Activated CD4-positive, alpha-beta T cell treated with anti-CD3 and anti-CD28 coated beads, Interleukin-10, Interleukin-2, amounts not matched to agents 100 ng/mL and 50 ng/mL, durations not matched to agents 16 hours and 8 hours (primary cell): ENCODE results near the gene ENTHD1.
"Not testable (repeated sequence)": the region's sequence is repeated elsewhere in the genome, so short reads cannot be mapped to it uniquely, and the experiment has no call there.

ENCODE experiments used
- DNase-seq: peaks from one replicate; pipeline ENCODE4 v3.0.0-alpha.2; 2020

The ENTHD1 gene

DNA sequence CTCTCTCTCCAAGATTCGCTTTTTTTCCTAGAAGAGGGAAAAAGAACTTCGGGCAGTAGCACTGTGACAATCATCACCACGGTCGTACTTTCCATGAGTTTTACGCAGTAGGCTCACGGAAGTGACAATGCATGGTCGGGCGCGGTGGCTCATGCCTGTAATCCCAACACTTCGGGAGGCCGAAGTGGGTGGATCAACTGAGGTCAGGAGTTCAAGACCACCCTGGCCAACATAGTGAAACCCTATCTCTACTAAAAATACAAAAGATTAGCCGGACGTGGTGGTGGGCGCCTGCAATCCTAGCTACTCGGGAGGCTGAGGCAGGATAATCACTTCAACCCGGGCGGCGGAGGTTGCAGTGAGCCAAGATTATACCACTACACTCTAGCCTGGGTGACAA lies 30.7 kb upstream of the ENTHD1 start:
- DNase-seq, result no peak

DNA sequence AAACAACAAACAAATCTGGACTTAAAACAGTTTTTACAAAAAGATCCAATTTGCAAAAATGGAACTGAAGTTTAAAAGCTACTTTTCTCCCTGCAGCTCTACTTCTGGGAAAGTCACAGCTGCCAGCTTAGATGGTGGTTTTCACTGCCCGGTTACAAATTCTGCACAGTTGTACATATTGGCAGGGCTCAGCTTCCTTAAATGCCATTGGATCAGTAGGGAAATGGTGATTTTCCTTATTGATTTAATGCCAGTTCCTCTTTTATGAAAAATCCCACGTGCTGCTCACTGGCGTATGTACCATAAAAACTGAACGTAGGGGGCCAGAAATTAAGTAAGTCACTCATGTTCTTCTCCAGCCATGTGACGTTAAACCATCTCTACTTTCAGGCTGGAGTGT lies 30.1 kb upstream of the ENTHD1 start:
- no peak for DNase-seq

DNA sequence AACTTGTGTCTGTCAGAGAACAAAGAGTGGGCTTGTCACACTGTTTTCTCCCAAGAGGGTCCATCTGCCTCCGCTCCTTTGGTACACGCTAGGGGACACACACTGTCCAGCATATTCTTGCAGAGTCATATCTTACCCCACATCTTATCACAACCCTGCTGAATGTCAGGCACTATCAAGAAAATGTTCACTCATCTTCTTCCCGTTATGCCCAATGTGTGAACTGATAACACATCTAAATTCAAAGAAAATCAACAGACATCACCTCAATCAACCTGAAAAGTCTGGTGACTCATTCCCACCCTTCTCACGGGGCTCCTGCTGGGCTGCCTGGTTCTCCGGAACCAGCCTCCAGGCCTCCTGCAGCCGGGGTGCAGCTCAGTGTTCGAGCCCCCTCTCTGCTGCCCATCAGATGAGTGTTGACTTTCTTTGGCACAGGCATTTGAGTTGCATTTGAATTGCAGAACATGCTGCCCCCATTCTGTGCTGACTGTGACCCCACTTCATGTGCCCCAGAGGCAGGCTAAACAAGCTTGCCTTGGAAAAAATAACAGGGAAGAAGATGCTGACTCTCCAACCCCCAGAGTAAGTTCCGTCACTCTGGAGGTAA lies 26.7 kb upstream of the ENTHD1 start:
- peak; percentile 93 for DNase-seq

DNA sequence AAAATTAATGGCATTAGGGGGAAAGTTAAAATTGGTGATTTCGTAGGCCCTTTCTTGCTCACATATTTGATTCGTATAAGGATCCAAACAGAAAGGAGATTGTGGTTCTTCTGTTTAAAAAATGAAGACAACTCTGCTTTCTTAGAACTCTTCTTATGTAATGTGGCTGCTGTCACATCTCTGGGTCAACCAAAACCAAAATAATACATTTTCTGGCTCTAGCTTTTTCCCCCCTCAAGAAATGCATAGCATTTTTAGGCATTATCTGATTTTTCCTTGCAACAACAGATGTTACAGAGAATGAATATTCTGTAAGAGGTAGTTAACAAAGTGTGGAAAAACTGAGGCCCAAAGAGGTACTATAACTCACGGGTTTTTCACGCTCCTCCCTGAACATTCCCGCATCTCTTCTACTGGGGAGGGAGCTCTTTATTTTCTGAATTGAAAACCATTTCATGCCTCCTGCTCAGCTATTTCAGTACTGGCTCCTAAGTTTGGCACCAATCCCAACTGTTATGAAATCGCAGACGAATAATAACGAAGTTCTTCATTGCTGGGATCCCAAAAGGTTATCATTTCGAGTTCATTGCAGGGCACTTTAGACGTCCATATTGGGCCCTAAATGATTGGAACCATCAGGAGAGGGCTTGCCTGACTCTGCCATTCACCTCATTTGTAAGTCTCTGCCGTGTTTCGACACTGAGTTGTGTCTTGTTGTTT lies 24.4 kb upstream of the ENTHD1 start:
- DNase-seq, result no peak

DNA sequence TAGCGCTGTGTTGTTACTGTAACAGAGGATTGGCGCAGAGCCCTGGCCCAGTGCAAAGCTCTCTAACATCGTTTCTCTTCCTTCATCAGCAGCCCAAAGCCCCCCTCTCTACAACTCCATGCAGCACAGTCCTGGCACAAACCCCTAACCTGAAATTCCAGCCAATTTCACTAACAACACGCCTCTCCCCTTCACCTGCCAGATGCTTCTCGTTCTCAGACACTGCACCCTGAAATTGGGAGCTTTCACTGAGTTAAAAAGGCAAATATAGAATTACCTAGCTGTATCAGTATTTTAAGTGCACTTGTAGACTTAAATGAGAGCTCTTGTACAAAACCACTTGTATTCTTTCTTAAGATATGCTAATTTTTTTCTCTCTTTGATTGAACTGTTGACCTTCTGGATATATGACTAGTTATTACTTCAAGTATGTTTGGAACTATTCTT lies 23.7 kb upstream of the ENTHD1 start:
- no peak for DNase-seq

DNA sequence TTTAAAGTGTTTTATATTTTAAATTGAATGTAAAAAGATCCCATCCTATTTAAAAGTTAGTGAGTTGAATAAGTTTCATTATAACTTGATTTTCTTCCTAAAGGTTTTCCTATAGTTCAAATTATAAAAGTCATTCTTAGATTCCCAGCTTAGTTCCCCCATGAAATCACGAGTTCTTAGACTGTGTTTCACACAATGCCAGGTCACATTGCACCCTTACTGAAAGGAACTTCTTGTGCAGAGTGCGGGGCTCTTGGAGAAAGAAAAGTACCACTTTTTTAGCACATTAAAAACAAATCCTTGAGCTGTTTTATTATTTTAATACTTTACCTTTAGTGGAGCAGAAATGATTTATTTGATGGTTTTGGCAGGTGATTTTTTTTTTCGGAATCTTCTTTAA lies 22.9 kb upstream of the ENTHD1 start:
- DNase-seq, result no peak

DNA sequence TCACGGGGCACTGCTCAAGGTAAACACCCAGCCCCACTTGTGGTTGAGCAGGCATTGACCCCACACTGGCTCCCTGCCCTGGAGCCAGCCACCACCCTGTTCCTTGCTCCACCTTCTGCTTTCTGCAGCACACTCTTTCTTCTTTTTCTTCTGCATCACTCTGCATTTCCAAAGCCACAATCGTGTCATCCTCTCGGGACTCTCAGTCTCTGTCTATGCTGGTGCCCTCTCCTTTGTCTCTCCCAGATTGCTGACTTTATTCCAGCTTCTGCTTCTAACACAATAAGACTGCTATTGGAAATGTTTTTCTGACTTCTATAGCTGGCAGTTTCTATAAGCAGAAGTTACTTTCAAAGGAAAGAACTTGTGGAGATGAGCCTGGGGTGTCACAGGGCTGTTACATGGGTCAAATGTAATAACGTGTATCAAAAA lies 21.8 kb upstream of the ENTHD1 start:
- DNase-seq, result no peak

DNA sequence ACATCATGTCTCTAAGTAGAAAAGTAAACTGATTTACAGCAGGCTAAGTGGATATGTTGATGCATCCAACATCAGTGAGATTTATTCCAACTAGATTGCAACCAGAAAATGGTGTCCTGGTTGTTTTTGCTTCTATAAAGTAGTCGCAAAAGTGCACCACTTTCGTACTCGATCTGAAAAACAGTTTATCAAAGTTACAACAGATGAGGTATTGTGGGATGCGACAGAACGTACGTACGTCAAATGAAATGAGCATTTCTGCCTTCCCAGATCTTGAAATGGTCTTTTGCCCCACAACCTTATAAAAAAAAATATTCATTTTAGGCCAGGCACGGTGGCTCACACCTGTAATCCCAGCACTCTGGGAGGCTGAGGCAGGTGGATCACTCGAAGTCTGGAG lies 21.0 kb upstream of the ENTHD1 start:
- no peak for DNase-seq

DNA sequence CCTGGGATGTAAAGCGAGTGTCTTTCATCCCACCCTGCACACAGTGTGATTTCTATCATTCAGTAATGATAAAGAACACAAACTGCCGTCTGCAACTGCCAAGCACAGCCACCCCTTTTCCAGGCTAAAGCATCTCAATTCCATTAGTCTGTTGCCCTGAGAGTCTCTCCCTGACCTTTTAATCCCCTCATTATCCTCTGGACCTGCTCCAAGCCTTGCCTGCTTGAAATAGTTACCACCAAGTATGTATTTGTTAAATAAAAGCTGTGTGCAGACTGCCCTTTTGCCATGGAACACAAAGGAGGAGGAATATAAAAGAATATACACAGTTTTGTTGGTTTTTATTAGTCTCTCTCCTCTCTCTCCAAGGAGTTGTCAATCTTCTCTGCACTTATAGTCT lies 20.3 kb upstream of the ENTHD1 start:
- no peak for DNase-seq

DNA sequence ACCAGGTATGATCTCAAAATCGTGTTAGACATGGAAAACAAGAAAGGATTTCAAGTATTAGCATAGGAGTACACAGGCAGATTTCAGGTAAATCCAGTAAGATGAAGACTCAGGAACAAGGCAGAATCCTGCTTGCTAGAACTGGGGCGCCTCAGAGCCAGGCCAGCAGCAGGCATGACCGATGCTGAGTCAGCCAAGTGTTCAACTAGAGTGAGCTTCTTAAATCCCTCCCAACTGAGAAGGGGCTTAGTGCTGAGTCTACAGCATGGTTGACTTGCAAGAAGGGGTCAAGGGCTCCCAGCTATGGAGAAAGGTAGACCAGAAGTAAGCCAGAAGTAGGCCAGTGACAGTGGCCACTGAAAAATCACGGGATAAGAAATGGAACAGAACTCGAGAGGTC lies 19.8 kb upstream of the ENTHD1 start:
- no peak for DNase-seq

DNA sequence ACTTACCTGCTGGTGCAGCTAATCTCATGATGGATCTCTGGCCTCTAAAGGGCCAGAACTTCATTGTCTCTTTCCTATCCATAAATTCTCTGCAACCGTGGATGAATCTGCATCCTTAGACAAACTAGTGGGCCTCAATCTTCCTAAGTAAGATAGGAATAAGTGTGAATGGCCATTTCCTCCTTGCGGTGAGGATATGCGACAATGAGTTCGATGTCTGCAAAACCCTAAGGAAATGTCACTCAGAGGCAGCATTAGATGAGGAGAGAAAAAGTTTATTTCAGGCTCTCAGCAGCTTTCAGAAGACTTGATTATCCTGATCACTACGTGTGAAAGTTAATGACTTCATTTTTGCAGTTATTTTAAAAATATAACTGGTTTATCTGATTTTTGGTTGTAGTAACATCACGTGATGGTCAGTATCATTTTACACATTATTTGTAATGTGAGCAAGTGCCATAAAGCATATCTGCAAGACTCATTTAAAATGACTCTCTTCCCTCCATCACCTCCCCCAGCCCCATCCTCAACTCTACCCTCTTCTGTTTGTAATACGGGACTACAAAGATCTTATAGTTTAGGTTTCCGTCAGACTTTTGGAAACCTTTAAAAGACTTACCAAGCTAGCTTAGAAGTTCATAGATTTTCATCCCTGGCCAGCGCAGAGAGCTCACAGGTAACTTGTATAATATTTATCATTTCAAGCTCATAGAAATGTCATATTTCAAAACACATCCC lies 17.5 kb upstream of the ENTHD1 start:
- DNase-seq, result no peak

DNA sequence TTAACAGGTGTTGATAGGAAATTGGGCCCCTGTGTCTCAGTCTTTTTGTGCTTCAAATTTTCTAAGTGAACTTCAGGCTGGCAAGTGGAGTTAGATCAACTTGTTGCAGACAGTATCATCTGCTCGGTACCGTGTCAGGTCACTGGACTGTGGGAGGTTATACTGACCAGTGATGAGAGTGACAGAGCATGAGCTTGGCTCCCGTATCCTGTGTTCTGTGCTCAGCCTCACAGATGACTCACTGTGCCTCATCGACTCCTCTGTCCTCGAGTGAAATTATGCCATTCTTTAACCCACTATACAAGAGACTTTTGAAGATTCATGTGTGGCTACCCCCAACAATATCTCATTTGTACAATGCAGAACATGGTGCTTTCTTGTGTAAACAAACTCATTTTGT lies 15.2 kb upstream of the ENTHD1 start:
- DNase-seq, result peak; percentile 75

DNA sequence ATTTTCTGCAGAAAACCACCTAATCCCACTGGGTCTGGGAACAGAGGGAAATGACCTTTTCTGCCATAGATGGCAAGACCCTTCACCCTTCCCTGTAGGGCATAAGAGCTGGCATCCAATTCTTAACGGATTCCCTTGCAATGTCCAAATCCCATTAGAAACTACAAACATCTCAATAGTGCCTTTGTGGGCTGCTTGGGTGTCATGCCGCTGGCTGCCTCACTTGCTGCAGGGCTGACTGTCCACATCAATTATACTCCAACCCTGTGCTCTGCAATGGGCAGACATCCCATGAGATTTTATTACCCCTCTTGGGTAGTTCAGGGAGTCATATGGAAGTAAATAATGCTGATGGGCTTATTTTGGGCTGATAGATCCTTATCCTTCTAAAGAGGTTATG lies 14.6 kb upstream of the ENTHD1 start:
- DNase-seq, result no peak

DNA sequence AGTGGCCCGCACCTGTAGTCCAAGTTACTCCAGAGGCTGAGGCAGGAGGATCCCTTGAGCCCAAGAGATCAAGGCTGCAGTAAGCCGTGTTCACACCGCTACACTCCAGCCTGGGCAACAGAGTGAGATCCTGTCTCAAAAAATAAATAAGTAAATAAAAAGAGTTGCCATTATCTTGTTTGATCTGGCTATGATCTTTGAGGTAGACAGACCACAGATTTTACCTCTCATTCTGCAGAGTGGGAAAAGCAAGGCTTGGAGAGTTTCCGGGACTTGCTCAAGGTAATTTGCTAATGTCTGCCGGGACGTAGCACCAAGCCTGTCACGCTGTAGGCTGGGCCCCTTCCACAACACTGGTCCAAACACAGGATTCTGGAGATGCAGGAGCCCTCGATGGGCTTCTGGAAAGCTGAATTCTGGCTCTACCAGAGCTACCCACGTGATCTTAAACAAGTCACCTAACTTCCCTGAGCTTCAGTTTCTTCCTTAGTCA lies 14.1 kb upstream of the ENTHD1 start:
- DNase-seq, result no peak

DNA sequence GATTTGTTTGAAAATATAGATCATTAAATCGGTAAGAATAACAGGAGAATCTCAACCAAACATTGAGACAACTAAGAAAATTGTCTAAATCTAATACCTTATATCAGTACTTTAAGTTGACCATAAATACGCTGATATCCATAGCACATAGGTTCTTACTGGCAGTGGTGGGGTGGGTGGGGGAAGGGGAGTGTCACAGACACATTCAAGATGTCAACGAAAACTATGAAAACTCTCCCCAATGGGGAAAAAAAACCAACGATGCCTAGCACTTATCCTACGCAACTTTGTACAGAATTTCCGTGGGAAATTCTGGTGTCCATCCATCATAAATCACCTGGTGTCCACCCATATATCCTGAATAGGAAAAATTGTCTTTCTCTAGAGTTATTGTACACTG lies 13.5 kb upstream of the ENTHD1 start:
- no peak for DNase-seq

DNA sequence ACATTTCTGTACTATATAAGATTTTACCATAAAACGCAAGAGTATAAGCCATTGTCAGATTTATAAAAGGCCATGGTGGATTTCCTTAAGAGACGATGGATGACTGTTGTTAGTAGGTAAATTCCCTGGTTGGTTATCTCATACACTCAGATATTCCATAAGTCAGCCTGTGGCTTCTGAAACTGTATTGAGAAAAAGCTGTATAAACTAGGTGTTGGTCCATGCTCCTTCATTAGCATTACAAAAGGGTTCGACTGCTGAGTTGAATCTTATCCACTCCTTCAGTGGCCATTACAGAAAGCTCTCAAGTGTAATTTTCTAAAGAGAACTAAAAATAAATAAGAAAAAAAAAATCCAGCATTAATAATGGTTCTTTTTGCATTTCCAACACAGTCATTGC lies 12.6 kb upstream of the ENTHD1 start:
- DNase-seq, result no peak

DNA sequence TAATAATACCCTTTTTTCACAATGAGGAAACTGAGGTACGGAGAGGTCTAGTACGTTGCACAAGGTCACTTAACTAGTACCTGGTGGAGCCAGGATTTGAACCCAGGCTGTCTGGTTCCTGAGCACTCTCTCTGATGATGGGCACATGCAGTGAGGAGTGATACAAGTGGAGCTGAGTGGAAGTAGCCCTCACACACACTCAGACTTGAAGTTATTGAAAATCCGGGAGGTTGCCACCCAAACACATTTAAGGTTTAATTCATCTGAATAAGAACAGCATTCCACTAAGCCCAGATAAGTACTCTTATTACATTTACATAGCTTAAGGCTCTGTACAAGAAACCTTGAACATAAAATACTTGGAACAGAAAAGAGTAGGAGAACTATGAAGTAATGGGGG lies 12.1 kb upstream of the ENTHD1 start:
- peak; percentile 64 for DNase-seq

DNA sequence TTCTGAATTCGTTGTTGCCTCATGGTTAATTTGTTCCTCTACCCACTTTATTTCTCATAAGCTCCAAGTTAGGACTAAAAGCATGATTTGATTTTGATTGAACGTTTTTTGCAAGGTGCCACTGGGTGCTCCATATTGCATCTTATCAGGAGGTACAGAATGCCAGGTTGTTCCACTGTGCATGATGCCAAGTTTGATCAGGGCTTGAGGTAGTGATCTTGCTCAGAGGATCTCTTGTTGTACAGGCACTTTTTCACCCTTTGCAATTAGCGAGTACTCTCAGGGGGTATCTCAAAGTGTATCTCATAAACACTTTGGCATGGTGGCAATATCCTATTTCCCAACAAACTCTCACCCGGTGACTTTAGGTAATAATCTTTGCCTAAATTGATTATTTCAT lies 11.3 kb upstream of the ENTHD1 start:
- DNase-seq, result peak; percentile 65

DNA sequence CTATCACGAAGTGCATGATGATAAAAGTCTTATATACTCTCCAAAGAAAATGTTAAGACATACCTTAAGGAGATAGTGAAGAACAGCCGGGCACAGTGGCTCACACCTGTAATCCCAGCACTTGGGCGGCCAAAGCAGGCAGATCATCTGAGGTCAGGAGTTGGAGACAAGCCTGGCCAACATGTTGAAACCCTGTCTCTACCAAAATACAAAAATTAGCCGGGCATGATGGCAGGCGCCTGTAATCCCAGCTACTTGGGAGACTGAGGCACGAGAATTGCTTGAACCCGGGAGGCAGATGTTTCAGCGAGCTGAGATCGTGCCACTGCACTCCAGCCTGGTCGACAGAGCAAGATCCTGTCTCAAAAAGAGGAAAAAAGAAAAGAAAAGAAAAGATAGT lies 10.5 kb upstream of the ENTHD1 start:
- not testable (repeated sequence) for DNase-seq

DNA sequence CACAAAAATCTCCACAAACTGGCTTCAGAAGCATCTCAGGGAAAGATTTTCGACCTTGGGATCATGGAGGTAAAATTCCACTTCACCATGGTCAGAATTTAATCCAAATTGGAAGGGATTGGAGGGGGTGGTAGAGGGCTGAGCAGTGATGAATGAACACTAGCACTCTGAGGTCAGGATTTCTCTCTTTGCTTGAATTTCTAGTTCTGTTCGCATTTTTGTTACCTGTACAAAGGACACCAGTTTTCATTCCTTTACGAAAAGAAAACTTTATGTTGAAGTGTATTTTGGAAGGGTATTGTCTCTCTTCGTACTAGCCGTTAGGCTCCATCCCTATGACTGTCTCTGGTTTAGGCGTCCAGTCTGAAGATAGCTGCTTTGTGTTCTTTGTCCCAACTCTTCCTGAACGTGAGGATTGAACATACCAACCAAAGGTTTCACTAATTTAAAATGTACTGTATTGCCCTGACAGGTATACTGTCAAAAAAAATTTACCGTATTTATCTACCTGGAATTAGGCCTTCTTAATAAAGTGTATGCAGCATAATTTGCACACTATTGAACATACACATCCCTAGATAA lies 8.1 kb upstream of the ENTHD1 start:
- no peak for DNase-seq

DNA sequence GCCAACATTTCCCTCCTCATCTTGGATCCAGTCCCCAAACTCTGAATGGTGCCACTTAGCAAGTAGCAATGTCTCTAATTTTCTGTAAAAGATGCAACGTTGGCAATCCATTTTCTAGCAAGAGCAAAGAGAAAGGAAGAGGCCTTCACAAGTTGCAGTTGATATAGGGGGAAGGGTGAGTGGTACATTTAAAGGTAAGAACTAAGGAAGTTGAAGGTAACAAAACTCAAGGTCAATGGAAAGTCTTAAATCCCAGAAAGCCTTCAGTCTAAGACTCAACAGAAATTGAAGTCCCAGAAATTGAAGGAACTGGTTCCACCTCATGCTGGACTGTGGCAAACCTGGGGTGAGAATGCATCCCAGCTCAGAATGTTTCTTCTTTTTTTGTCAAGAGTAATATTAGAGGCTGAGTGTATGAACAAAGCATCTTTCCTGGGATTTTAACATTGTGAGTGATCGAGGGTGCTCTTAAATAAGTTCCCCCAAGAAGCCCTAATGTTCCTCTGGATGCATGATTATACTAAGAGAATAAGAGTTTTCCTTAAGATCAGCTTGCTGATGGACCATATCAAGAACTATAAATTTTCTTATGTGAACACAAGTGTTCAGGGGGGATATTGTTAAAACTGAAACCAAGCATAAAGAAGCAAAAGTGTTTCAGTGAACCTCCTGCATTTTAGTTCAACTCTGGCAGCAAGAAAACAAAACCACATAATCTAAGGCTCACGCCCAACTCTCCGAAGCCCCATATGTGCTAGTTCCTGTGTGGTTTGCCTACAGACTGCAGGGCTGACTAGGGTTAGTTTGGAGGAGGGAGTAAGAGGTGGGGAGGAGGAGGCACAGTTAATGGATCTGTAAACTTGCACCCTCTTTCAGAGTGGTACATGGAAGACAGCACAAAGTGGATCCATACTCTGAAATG lies 7.0 kb upstream of the ENTHD1 start, which contains the start of gene GRAP2:
TSS of gene GRAP2 (plus strand) at position 779 of the 922 bp plus-strand sequence. CDS start 46,023 bp downstream, outside the sequence.
- DNase-seq, result peak; percentile 94

DNA sequence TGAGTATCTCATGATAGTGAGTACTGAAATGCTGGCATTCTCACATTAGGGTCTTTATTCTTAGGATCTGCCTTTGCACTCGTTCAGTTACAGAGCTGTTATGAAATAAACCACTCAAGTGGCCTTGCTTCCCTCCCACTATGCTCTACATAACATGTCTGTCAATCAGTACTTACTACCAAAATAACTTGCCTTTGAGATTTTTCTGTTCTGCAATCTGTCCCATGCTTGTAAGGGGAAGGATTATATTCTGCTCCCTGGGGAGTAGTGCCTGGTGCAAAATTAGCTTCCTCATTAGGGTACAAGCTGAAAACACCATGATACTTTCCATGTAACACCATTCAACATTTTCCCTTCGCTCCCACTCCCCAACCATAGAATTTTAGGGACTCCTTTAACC lies 5.4 kb upstream of the ENTHD1 start:
- no peak for DNase-seq
